ENCODE data around the gene LAD1. TPM values are rescaled to one million over a fixed set of nuclear protein-coding genes. Genes with fewer than 3 reads are reported as not detected.
A peak's percentile ranks its signal among the peaks of the same experiment; 100 is the strongest.

LAD1 gene, protein sequence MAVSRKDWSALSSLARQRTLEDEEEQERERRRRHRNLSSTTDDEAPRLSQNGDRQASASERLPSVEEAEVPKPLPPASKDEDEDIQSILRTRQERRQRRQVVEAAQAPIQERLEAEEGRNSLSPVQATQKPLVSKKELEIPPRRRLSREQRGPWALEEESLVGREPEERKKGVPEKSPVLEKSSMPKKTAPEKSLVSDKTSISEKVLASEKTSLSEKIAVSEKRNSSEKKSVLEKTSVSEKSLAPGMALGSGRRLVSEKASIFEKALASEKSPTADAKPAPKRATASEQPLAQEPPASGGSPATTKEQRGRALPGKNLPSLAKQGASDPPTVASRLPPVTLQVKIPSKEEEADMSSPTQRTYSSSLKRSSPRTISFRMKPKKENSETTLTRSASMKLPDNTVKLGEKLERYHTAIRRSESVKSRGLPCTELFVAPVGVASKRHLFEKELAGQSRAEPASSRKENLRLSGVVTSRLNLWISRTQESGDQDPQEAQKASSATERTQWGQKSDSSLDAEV
- total RNA-seq, result 2.2 TPM
- long read RNA-seq, partial matches to known transcripts, result 1 of 7 reads
- long read RNA-seq, other reads (novel, unspliced or antisense), result 6 of 7 reads

DNA sequence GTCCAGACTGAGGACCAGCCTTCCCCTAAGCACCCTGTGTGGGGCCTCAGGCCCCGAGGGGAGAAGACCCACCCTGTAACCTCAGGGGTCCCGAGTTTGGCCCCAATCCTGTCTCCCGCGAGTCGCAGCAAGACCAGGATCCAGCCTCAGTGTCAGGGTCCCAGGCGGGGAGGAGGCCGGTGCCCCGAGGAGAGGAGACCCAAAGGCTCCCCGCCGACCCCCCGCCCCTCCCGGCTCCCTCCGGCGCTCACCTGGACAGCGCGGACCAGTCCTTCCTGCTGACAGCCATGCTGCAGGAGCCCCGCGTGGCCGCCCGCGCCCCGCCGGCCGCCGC lies at the start of gene LAD1:
TSS of gene LAD1 (minus strand) at position 307 of the 334 bp plus-strand sequence. CDS start at position 289, 18 bp downstream.
- DNase-seq (no peak), ATAC-seq (no peak)
- intact Hi-C loops (cut with micrococcal nuclease), result no loop called here

- peak; percentile 87 for DNase-seq
- intact Hi-C loops (cut with micrococcal nuclease), result loop anchor here (10.0 kb wide), 1 partner anchor 67 kb away; no protein-coding TSS in a partner anchor
- ATAC-seq, result peak; percentile 85
These were observed 49.1 kb upstream of the LAD1 start for GRCh38 chr1:201447903-201448871.

GRCh38 chr1:201445310-201445709 lies 46.2 kb upstream of the LAD1 start:
- DNase-seq (no peak), ATAC-seq (no peak)
- intact Hi-C loops (cut with micrococcal nuclease), result loop anchor here (10.0 kb wide), 1 partner anchor 69 kb away; no protein-coding TSS in a partner anchor

- no peak for DNase-seq
- intact Hi-C loops (cut with micrococcal nuclease), result loop anchor here (10.0 kb wide), 1 partner anchor 70 kb away; no protein-coding TSS in a partner anchor
- no peak for ATAC-seq
These were observed 45.7 kb upstream of the LAD1 start for GRCh38 chr1:201444792-201445191.

- intact Hi-C loops (cut with micrococcal nuclease), result loop anchor here (10.0 kb wide), 1 partner anchor 71 kb away; no protein-coding TSS in a partner anchor
- ATAC-seq (no peak), DNase-seq (no peak)
These were observed 44.6 kb upstream of the LAD1 start for GRCh38 chr1:201443747-201444146.

- DNase-seq (no peak), ATAC-seq (no peak)
- intact Hi-C loops (cut with micrococcal nuclease), result no loop called here
These were observed 37.8 kb upstream of the LAD1 start for GRCh38 chr1:201436969-201437368.

- ATAC-seq, result peak; percentile 39
- intact Hi-C loops (cut with micrococcal nuclease), result no loop called here
These were observed 37.3 kb upstream of the LAD1 start for GRCh38 chr1:201436393-201436792.

DNA sequence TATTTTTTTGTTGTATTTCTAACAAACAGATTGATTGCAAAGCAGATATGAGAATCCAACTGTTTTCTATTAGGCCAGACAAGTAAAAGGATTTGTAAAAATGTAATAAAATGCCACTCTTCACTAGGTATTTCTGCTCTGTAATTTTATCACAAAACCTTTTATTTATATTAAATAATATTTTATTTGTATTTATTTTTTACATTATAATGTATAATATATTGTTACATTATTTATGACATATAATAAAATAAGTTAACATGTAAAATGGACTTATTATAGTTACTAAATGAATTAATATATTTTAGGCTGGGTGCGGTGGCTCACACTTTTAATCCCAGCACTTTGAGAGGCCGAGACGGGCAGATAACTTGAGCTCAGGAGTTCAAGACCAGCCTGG lies 35.1 kb upstream of the LAD1 start:
- DNase-seq (no peak), ATAC-seq (no peak)
- intact Hi-C loops (cut with micrococcal nuclease), result no loop called here

More at GRCh38 chr1:201436393-201436792, 37.3 kb upstream of the LAD1 start:
- no peak for DNase-seq

DNA sequence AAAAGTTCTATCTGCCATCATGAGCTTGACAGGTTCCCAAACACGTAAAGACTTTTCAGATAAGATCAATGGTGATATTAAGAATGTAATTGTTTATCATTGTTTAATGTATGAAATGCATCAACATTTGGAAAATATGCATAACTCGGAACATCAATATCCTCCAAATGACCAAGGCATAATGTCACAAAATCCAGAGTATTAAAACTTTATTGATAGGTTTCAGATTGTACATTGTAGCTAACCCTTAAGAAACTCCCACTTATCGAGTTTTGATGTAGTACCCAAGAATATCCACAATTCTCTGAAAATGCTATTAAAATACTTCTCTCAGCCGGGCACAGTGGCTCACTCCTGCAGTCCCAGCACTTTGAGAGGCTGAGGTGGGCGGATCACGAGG lies 34.5 kb upstream of the LAD1 start:
- ATAC-seq (no peak), DNase-seq (no peak)
- intact Hi-C loops (cut with micrococcal nuclease), result no loop called here

GRCh38 chr1:201430776-201431175 lies 31.7 kb upstream of the LAD1 start:
- intact Hi-C loops (cut with micrococcal nuclease), result no loop called here
- DNase-seq, result no peak
- ATAC-seq, result peak; percentile 29

DNA sequence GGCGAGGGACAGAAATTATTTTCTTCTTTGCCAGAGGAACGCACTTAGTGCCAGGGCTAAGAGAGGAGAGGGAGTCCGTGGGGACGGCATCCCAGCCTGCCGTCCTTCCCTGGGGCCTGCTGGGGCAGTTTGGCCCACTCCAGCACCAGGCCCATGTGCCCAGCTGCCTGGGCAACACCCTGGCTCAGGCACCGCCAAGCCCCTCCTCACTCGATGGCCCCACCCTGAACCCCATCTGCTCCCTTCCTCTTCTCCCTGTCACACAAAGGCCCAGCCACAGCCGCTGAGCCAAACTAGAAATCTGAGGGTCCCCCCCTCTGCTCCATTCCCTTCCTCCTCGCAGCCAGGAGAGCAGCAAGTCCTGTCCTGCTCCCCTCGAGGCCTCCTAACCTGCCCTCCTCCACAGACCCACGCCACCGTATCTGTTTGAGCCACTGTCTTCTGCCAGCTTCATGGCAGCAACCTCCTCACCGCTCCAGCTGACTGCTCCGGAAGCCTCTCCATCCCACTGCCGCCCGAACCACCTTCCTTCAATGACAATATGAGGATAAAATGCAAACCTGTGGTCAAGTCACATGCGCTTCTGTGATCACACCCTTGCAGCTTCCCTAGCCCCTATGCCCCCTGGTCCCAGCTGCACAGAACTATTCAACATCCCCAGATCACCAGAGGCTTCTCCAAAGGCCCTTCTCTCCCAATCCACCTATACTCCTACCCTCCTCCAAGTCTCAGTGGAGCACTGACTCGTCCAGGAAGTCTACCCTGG lies 30.8 kb upstream of the LAD1 start:
- ATAC-seq (no peak), DNase-seq (no peak)
- intact Hi-C loops (cut with micrococcal nuclease), result no loop called here

- no peak for DNase-seq
- ATAC-seq, result no peak
- intact Hi-C loops (cut with micrococcal nuclease), result no loop called here
These were observed 28.8 kb upstream of the LAD1 start for GRCh38 chr1:201427963-201428362.

DNA sequence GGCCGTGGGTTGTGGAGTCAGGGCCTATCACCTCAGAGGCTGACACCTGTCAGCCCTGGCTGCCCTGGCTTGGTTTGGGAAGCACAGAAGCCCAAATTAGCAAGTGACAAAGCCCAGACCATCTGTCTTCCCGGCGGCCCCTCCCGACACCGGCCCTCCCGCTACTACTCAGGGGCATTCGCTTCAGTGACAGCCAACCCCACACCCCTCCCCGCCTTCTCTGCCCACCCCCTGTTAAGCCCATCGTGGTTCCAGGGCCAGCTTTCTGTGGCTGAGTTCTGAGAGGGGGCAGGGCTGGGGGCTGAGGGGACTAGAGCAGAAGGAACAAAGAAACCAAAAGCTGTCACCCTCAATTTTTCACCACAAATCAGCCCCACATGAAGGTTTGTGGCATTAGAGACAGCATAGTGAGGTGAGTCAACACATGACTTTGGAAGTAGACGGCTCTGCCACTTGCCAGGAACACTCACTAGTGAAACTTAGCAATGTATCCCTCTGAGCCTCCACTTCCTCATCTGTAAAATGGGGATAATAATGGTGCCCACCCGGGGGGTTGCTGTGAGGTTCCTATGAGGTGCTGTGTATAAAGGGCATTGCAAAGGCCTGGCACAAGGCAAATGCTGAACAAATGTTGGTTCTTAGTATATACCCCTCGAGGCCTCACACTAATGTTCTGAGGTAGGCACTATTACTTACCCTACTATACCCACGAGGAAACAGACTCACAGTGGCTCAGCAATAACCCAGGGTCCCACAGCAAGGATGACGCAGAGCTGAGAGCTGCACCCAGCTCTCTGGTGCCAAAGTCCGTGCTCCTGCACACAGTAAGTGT lies 27.6 kb upstream of the LAD1 start:
- peak; percentile 85 for ATAC-seq
- peak; percentile 66 for DNase-seq
- intact Hi-C loops (cut with micrococcal nuclease), result no loop called here

GRCh38 chr1:201424146-201424545 lies 25.0 kb upstream of the LAD1 start:
- ATAC-seq (no peak), DNase-seq (no peak)
- intact Hi-C loops (cut with micrococcal nuclease), result no loop called here

- ATAC-seq, result no peak
- DNase-seq, result no peak
- intact Hi-C loops (cut with micrococcal nuclease), result no loop called here
These were observed 24.5 kb upstream of the LAD1 start for GRCh38 chr1:201423655-201424054.

- DNase-seq (no peak), ATAC-seq (no peak)
- intact Hi-C loops (cut with micrococcal nuclease), result no loop called here
These were observed 23.4 kb upstream of the LAD1 start for GRCh38 chr1:201422436-201423030.

- DNase-seq, result no peak
- intact Hi-C loops (cut with micrococcal nuclease), result no loop called here
- no peak for ATAC-seq
These were observed 22.9 kb upstream of the LAD1 start for GRCh38 chr1:201422026-201422425.

DNA sequence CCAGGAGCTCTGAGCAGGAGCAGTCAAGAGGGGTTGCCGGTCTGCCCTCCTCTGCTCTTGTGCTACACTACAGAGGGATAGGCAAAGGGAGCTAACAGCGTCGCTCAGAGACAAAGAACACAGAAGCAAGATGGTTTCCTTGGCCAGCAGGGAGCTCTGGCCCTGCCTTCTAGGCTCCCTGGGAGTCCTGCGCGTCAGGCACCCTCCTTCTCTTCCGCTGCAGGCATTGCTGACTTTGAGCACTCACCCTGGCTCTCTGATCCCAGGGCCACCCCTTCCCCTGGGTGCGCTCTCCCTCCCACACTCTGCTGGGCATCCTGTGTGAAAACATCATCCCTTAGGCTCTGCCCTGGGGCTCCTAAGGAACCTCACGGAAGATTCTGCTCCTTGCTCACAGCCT lies 21.9 kb upstream of the LAD1 start:
- no peak for DNase-seq
- ATAC-seq, result peak; percentile 8

More for the DNA sequence above, 21.9 kb upstream of the LAD1 start:
- intact Hi-C loops (cut with micrococcal nuclease), result no loop called here
